Stimulated activated CD4-positive, alpha-beta T cell treated with anti-CD3 and anti-CD28 coated beads, TNF-alpha, amount 100 ng/mL, for 1 hour (primary cell): ENCODE measurements around the gene SPATC1L.
"Not testable (repeated sequence)": the region's sequence is repeated elsewhere in the genome, so short reads cannot be mapped to it uniquely, and the experiment has no call there.

Experiments
- DNase-seq, 3 donors: peaks; one replicate each; pipeline ENCODE4 v3.0.0-alpha.2; 2020; ENCODE audit warnings: low read depth in 3 of 3, low spot score in 1 of 3

SPATC1L gene

GRCh38 chr21:46184625-46185555 is 631 bp upstream of the SPATC1L start:
- peak in 2 of 3 donors; percentile 13 to 41 for DNase-seq

GRCh38 chr21:46183337-46183909 is 836 bp downstream of the SPATC1L start:
- DNase-seq, result not testable (repeated sequence)

- DNase-seq, result no peak
These were observed 1.5 kb downstream of the SPATC1L start for GRCh38 chr21:46182548-46183336.

GRCh38 chr21:46181953-46182547 is 2.2 kb downstream of the SPATC1L start:
- DNase-seq, result no peak

- no peak for DNase-seq
These were observed 2.8 kb downstream of the SPATC1L start for GRCh38 chr21:46181436-46181835.

- DNase-seq, result no peak
These were observed 3.4 kb downstream of the SPATC1L start for GRCh38 chr21:46180778-46181391.

GRCh38 chr21:46180079-46180722 is 4.1 kb downstream of the SPATC1L start:
- DNase-seq, result no peak

- no peak for DNase-seq
These were observed 4.6 kb downstream of the SPATC1L start for GRCh38 chr21:46179708-46180078.

- no peak for DNase-seq
These were observed 5.3 kb downstream of the SPATC1L start for GRCh38 chr21:46178961-46179360.

GRCh38 chr21:46176443-46177129 is 7.7 kb downstream of the SPATC1L start:
- DNase-seq, result not testable (repeated sequence)

- no peak for DNase-seq
These were observed 10.7 kb downstream of the SPATC1L start for GRCh38 chr21:46173573-46173972.

GRCh38 chr21:46172863-46173528 is 11.3 kb downstream of the SPATC1L start:
- DNase-seq, result no peak

- no peak for DNase-seq
These were observed 12.0 kb downstream of the SPATC1L start for GRCh38 chr21:46171996-46172862.

- DNase-seq, result no peak
These were observed 12.7 kb downstream of the SPATC1L start for GRCh38 chr21:46171585-46171984.

- not testable (repeated sequence) for DNase-seq
These were observed 13.6 kb downstream of the SPATC1L start for GRCh38 chr21:46170436-46171193.

- no peak for DNase-seq
These were observed 15.4 kb downstream of the SPATC1L start for GRCh38 chr21:46168659-46169386.

GRCh38 chr21:46168238-46168637 is 16.0 kb downstream of the SPATC1L start:
- DNase-seq, result no peak
